8988T (cell line): Measurements from ENCODE around the gene METTL2B.
"Not testable (repeated sequence)": the region's sequence is repeated elsewhere in the genome, so short reads cannot be mapped to it uniquely, and the experiment has no call there.

Source experiments
- DNase-seq: peaks from one replicate; pipeline ENCODE4 v3.0.0; 2011

METTL2B gene

DNA sequence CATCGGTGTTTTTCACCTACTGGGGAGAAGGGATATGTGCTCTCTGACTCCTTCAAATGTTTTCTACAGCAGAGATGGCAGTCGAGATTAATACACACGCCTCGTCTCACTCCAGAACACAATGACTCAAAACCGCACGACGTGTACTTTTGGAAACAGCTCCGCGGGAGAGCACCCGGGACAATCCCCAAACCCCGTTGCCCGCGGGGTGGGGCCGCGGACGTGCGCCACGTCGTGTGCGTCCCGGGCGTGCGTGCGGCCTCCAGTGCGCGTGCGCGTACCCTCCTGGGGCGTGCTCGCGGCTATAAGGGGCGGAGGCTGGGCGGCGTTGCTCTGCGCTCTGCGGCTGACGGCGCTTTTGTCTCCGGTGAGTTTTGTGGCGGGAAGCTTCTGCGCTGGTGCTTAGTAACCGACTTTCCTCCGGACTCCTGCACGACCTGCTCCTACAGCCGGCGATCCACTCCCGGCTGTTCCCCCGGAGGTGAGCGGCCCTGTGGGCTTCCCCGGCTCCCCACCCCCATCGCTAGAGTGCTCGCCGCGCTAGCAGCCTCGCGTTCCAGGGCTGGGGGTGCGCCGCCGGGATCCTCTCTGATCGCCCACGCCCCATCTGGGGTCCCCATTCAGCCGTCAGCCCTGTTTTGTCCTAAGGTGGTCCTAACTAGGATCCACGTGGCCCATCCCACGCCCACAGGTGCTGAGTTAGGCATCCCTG lies 20.8 kb upstream of the METTL2B start, which contains the start of gene HILPDA:
Gene HILPDA (plus strand): TSS at position 336 of the 712 bp plus-strand sequence. CDS start 1,391 bp downstream, outside the sequence.
- peak; percentile 81 for DNase-seq

DNA sequence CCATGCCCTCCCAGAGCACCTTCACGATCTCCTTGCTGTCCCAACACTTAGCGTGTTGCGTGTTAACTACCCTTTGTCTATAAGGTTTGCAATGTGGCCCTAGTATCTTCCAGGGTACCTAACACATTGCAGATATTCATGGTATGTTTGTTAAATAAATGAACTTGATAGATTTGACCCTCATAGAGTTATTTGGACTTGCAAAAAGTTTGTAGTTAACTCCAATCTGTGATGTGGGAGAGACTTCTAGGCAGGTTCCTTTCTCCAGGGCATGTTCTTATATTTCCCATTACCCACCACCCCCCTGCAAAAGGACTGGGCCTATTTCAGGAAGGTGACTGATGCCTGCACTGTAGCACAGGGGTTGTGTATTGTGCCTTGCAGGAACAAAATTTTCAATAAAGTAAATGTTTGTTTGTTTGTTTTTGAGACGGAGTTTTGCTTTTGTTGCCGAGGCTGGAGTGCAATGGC lies 20.3 kb upstream of the METTL2B start:
- no peak for DNase-seq

DNA sequence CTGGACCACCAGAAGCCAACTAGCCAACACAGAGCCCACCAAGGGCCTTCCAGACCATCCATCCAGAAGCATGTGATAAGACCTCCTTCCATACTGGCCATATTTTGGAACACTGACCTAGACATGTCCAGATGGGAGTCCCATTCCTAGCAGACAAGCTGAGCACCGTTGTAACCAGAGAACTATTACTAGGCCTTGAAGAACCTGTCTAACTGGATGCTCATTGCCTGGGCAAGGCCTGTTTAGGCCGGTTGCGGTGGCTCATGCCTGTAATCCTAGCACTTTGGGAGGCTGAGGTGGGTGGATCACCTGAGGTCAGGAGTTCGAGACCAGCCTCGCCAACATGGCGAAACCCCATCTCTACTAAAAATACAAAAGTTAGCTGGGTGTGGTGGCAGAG lies 19.2 kb upstream of the METTL2B start:
- not testable (repeated sequence) for DNase-seq

- no peak for DNase-seq
These were observed 17.6 kb upstream of the METTL2B start for GRCh38 chr7:128458956-128459355.

DNA sequence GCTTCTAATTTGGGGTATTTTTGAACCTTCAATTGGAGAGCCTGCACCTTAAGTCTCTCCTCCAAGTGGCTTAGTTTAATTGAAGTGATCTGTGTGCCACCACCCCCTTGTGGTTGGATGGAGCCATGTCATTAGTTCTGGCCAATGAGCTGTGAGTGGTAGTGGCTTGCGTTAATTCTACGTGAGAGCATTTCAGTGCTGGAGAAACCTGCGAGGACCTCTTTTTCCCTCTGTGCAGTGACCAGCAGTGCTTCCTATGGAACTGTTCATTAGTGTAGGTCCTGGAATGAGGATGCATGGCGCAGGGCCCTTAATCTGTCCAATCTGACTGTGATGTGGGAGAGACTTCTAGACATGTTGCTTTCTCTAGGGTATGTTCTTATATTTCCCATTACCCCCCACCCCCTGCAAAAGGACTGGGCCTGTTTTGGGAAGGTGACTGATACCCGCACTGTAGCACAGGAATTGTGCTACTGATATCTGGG lies 17.1 kb upstream of the METTL2B start:
- DNase-seq = peak; percentile 35

DNA sequence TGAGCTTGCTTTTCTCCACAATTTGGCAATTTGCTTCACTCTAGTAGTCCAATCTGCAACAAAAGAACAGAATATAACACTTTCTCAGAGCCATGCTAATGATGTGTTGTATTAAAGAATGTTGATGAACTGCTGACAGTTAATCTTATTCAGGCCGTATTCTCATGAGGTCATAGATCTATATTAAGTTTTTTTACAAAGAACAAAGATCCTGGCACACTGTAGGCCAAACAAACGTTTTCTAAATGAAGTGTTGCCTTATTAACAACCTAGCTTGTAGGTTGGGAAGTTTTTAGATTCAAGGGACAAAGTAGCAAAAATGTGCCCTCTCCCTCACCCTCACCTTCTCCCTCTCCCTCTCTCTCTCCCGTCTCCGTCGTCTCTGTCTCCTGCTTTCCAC lies 14.1 kb upstream of the METTL2B start:
- DNase-seq = no peak

- DNase-seq = not testable (repeated sequence)
These were observed 13.2 kb upstream of the METTL2B start for GRCh38 chr7:128463345-128463744.

GRCh38 chr7:128463933-128464332 lies 12.6 kb upstream of the METTL2B start:
- DNase-seq = not testable (repeated sequence)

DNA sequence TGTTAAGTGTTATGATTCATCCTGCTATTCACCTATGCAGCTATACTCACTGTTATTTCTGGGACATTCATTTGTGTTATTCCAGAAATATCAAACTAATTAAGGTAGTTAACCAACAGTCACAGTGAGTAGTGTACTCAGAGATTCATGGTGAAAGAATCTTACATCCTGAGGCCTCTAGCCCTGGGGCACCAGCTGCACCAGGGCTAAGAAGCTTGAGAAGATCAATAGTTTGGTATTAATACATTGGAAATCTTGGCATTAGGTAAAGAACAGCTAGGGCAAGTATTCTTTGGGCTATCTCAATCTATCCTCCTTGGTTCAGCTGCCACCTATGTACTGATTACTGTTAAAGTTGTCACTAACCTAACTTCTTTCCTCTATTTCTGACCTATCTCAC lies 9.7 kb upstream of the METTL2B start:
- not testable (repeated sequence) for DNase-seq

DNA sequence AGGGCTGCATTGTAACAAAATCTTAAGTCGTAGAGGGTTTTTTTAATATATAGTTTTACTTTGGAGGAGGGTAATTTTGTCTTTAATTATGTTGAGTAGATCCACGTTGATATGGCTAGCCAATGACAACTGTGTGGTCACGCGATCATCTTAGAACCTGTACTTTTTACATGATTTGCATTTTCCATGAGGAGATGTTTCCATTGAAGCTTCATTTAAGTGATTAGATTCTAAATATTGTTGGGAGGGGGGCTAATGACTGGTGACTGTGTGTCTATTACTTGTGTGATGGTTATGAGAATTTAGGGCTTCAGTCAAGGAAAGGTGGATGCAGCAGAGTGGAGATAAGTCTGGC lies 765 bp downstream of the METTL2B start:
- not testable (repeated sequence) for DNase-seq

- not testable (repeated sequence) for DNase-seq
These were observed 2.5 kb downstream of the METTL2B start for GRCh38 chr7:128479082-128479481.

DNA sequence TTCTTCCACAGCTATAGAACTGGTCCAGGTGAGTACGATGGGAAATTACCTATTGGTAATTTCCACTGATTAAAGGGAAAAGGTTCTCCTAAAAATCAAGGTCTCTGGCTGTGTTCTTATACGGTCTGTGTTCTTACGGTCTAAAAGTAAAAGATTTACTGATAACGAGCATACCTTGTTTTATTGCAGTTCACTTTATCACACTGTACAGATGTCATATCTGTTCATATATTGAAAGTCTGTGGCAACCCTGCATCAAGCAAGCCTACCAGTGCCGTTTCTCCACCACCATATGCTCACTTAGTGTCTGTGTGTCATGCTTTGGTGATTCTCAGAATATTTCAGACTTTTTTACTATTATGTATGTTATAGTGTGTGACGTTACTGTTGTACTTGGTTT lies 11.6 kb downstream of the METTL2B start:
- DNase-seq = not testable (repeated sequence)

DNA sequence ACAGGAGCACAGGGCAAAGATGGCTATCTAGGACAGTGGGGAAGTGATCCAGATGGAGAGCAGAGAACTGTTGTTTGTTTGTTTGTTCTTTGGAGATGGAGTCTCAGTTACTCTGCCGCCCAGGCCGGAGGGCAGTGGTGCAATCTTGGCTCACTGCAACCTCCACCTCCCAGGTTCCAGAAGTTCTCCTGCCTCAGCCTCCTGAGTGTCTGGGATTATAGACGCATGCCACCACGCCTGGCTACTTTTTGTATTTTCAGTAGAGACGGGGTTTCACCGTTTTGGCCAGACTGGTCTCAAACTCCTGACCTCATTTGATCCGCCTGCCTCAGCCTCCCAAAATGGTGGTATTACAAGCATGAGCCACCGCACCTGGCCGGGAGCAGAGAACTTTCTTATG lies 20.9 kb downstream of the METTL2B start:
- DNase-seq = no peak

DNA sequence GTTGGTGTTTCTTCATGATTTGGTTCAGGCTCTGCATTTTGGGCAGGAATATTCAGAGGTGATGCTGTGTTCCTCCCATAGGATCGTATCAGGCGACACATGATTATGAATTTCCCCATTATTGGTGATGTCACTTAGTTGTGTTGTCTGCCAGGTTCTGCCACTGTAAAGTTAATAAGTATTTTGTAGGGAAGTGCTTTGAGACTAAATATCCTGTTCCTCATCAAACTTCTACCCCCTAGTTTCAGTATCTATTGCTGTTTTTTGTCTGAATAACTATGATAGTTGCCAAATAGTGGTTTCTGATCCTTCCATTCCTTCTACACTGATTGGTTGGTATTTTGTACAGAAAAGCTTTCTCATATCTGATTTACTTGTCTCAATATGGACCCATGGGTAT lies 28.9 kb downstream of the METTL2B start:
- DNase-seq = not testable (repeated sequence)

DNA sequence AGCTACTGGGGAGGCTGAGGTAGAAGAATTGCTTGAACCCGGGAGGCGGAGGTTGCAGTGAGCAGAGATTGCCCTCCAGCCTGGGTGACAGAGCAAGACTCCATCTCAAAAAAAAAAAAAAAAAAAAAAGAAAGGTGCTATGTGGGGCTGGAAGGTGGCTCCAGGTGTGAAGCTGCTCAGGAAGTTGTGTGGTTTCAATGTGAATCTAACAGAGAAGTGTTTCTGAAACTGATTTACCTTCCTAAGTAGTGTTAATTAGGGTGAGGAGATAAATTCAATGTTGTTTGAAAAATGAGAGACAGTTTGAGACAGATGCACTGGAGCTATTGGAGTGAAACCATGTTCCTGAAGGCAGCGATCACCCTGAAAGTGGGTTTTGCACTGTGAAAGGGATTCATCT lies 30.3 kb downstream of the METTL2B start:
- not testable (repeated sequence) for DNase-seq

DNA sequence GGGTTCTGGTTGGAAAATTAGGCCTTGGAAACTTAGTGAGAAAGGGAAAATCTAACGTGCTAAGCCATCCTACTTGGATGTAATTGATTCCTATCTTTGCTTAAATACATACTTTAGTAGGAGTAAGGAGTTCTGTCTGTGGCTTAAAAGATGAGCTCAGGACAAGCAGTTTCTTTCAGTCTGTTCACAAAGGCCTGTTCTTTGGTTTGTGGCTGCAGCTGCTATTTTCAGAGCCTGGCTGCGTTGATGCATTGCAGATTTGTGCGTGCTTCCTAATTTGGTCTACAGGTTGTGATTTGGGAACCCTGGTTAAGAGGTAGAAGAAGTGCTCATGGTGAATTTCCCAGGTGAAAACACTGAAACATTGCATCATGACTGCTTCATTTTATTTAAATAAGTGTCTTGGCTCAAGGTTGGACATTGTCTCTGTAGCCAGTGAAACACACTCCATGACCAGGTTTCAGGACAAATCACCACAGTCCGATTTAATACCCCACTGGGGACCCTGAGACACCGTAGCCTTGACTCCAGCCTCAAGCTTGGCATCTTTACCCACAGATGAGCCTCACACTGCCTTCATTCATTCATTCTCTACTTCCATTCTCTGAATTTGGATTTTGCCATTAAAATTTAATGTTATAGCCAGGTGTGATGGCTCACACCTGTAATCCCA lies 30.9 kb downstream of the METTL2B start:
- DNase-seq = not testable (repeated sequence)

- not testable (repeated sequence) for DNase-seq
These were observed 35.1 kb downstream of the METTL2B start for GRCh38 chr7:128511692-128512091.

DNA sequence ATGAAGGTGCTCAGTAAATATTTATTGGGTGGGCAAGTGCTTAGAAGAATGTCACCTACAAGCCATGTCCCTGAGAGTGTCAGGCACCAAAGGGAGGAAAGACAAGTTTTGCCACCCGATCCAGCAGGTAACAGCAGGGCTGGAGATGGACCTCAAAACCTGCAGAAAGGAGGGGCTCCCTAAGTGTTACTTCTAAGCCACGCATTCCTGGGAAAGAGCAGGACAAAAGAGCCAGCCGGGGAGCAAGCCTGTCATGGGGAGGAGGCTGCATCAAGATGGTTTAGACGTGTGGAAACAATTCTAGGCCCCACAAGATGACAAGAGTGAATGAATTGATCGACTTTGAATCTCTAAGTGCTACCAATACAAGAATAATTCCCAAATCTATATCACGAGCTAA lies 38.7 kb downstream of the METTL2B start:
- not testable (repeated sequence) for DNase-seq

GRCh38 chr7:128517023-128517422 lies 40.5 kb downstream of the METTL2B start:
- not testable (repeated sequence) for DNase-seq

DNA sequence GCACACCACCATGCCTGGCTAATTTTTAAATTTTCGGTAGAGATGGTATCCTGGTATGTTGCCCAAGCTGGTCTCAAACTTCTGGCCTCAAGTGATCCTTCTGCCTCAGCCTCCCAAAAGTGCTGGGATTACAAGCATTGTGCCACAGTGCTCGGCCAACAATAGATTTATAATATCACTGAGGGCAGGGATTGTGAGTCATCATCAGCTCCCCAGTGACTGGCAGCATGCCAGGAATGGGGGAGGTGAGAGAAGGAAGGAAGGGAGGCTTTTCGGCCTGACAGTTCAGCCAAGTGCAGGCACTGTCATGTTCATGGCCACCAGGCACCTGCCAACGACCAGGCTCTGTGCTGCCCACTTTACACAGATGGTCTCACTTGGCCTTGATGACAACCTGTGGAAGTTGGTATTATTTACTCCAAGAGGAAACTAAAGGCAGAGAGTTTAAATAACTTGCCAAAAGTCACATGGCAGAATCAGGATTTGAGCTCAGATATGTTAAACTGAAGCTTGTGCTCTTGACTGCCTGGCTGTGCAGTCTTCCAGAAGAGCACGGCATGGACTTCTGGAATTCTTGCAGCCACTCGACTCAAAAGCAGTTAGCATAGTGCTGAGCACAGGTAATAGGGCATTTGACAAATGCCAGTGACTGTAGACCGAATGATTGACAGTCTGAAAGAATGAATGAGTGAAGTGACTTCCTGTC lies 46.8 kb downstream of the METTL2B start:
- not testable (repeated sequence) for DNase-seq

DNA sequence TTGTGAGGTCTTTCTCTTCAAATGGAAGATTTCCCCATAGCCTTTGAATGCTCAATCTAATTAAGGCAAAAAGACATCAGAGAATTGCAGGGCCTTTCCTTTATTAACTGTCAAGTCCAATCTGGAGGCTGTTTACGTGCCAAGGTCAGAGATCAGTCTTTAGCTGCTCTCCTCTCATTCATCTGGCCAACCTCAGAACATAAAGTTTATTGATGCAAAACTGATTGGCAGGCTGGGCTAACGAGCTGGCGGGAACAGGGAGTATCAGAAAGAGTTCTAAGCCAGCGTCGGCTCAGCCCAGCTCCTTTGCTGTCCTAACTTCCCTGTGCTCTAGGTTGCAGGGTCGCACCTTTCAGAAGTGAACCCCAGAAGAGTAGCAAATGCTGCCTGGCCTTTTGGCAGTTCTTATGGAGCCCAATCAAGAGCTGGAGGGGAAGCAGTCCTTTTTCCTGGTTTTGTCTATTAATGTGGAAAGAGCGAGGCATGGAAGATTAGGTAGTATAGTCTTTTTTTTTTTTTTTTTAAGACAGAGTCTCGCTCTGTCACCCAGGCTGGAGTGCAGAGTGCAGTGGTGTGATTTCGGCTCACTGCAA lies 47.5 kb downstream of the METTL2B start:
- DNase-seq = not testable (repeated sequence)

DNA sequence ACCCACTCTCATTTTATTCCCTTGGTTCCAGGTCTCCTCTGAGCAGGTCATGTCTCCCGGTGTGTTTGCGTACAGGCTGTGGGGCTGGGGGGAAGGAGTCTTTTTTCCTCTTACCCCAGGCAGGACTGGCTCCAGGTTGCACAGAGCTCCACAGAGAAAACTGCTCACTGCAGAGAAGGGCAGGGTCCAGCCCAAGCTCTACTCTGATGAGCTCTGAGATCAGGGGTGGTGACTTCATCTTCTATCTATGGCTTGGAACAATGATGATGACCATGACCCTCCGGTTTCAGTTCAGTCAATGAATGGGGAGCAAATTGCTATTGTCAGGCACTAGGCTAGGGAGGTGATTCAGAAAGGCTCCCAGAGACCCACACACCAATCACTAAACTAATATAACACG lies 49.0 kb downstream of the METTL2B start:
- DNase-seq = not testable (repeated sequence)

GRCh38 chr7:128526062-128526466 lies 49.5 kb downstream of the METTL2B start:
- DNase-seq = not testable (repeated sequence)
